HTERT RPE-1 (cell line): Measurements from ENCODE around the gene SLC17A2.

Experiments
- in situ Hi-C: fragments of 300-500 bp; cut with MboI; formaldehyde crosslinking; loops from 4 replicates; pipeline ENCODE4 v1.14.3; 2020; ENCODE audit warnings: low sequenced_read_pairs

SLC17A2 gene

GRCh38 chr6:25888626-25889025 lies 41.9 kb downstream of the SLC17A2 start:
- in situ Hi-C loops, result no loop called here

GRCh38 chr6:25886066-25886465 lies 44.4 kb downstream of the SLC17A2 start:
- in situ Hi-C loops, result no loop called here

- in situ Hi-C loops, result no loop called here
These were observed 46.5 kb downstream of the SLC17A2 start for GRCh38 chr6:25883991-25884390.

- in situ Hi-C loops, result no loop called here
These were observed 47.0 kb downstream of the SLC17A2 start for GRCh38 chr6:25883536-25883935.

- in situ Hi-C loops, result no loop called here
These were observed 48.4 kb downstream of the SLC17A2 start for GRCh38 chr6:25882051-25882496.

GRCh38 chr6:25880601-25881000 lies 49.9 kb downstream of the SLC17A2 start:
- in situ Hi-C loops, result no loop called here

- in situ Hi-C loops, result no loop called here
These were observed 51.7 kb downstream of the SLC17A2 start for GRCh38 chr6:25878721-25879322.

- in situ Hi-C loops, result no loop called here
These were observed 54.4 kb downstream of the SLC17A2 start for GRCh38 chr6:25875926-25876602.

GRCh38 chr6:25875563-25875905 lies 55.0 kb downstream of the SLC17A2 start:
- in situ Hi-C loops, result no loop called here

GRCh38 chr6:25874822-25875562 lies 55.5 kb downstream of the SLC17A2 start:
- in situ Hi-C loops, result no loop called here

GRCh38 chr6:25874118-25874517 lies 56.4 kb downstream of the SLC17A2 start, which contains the start of gene SLC17A3:
SLC17A3 (minus strand) TSS chr6:25874243; CDS start chr6:25868387, 5,856 bp downstream.
- in situ Hi-C loops, result no loop called here

GRCh38 chr6:25872814-25873213 lies 57.7 kb downstream of the SLC17A2 start:
- in situ Hi-C loops, result no loop called here

- in situ Hi-C loops, result no loop called here
These were observed 60.7 kb downstream of the SLC17A2 start for GRCh38 chr6:25869840-25870239.

- in situ Hi-C loops, result no loop called here
These were observed 61.9 kb downstream of the SLC17A2 start for GRCh38 chr6:25868436-25869183.

GRCh38 chr6:25866011-25866410 lies 64.5 kb downstream of the SLC17A2 start:
- in situ Hi-C loops, result no loop called here

GRCh38 chr6:25863360-25863759 lies 67.1 kb downstream of the SLC17A2 start:
- in situ Hi-C loops, result no loop called here
